SJCRH30 (cell line): Measurements from ENCODE around the gene DALRD3. TPM values are rescaled to one million over a fixed set of nuclear protein-coding genes. Genes with fewer than 3 reads are reported as not detected.

Source experiments
- DNase-seq, 2 experiments: peaks; one replicate each; pipeline ENCODE4 v3.0.0-alpha.2; 2015 to 2020
- H3K27ac ChIP-seq: fragments of 250-450 bp; sonication (Bioruptor Pico); 2 replicates; pipeline ENCODE4 v1.5.1; 2020; ENCODE audit warnings: mild to moderate bottlenecking, moderate library complexity
- H3K27me3 ChIP-seq: fragments of 250-450 bp; sonication (Bioruptor Pico); 2 replicates; pipeline ENCODE4 v1.5.1; 2020; ENCODE audit warnings: mild to moderate bottlenecking, moderate library complexity
- H3K36me3 ChIP-seq: fragments of 250-450 bp; sonication (Bioruptor Pico); 2 replicates; pipeline ENCODE4 v1.5.1; 2020; ENCODE audit warnings: mild to moderate bottlenecking, moderate library complexity
- H3K4me1 ChIP-seq: fragments of 250-450 bp; sonication (Bioruptor Pico); 2 replicates; pipeline ENCODE4 v1.5.1; 2020; ENCODE audit warnings: mild to moderate bottlenecking, moderate library complexity
- H3K4me3 ChIP-seq: fragments of 250-450 bp; sonication (Bioruptor Pico); 2 replicates; pipeline ENCODE4 v1.5.1; 2020; ENCODE audit warnings: mild to moderate bottlenecking, moderate library complexity
- H3K9me3 ChIP-seq: fragments of 250-450 bp; sonication (Bioruptor Pico); replicated peaks from 2 replicates; pipeline ENCODE4 v1.5.1; 2020; ENCODE audit warnings: mild to moderate bottlenecking, moderate library complexity
- total RNA-seq: library from RNA; depleted of rRNA; stranded (reverse); fragments of >200 nt; shearing (Covaris generic); gene quantifications from 2 replicates; pipeline ENCODE4 v1.2.3, GENCODE V29; 2014; rRNA removed

The DALRD3 gene, protein sequence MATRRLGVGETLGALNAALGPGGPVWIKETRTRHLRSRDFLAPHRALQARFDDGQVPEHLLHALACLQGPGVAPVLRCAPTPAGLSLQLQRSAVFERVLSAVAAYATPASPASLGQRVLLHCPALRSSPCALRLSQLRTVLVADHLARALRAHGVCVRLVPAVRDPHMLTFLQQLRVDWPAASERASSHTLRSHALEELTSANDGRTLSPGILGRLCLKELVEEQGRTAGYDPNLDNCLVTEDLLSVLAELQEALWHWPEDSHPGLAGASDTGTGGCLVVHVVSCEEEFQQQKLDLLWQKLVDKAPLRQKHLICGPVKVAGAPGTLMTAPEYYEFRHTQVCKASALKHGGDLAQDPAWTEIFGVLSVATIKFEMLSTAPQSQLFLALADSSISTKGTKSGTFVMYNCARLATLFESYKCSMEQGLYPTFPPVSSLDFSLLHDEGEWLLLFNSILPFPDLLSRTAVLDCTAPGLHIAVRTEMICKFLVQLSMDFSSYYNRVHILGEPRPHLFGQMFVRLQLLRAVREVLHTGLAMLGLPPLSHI
- total RNA-seq, result 6.9 and 7.6 TPM in 2 replicates

DNA sequence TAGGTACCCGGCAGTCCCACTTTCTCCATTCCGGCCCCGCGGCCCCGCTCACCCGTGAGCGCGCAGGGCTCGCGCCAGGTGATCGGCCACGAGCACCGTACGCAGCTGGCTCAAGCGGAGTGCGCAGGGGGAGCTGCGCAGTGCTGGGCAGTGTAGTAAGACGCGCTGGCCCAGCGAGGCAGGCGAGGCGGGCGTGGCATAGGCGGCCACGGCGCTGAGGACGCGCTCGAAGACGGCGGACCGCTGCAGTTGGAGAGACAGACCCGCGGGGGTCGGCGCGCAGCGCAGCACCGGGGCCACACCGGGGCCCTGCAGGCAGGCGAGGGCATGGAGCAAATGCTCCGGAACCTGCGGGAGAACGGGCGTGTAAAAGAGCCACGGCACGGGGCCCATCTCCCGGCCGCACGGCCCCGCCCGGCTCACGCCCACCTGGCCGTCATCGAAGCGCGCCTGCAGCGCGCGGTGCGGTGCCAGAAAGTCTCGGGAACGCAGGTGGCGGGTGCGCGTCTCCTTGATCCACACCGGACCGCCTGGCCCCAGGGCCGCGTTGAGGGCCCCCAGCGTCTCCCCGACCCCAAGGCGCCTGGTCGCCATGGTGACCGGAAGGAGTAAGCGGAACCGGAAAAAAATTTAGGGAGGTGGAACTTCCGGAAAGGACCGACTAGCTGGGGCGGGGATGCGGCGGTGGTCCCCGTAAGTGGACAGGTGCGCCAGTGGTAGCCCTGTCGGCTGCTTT is at the start of gene DALRD3:
TSS of gene DALRD3 (minus strand) at position 610 of the 736 bp plus-strand sequence. CDS start at position 594, 16 bp downstream.
- H3K27ac ChIP-seq, result no peak within 1 kb of the TSS
- H3K4me3 ChIP-seq, result peak within 1 kb of the TSS; percentile 92
- peaks cover 5% of the 10 kb centered on the region; the same call in 1 of the 2 replicates for H3K4me1 ChIP-seq
- no peaks in the 10 kb centered on the region for H3K27me3 ChIP-seq
- DNase-seq, result peak; percentile 58 to 64
- peaks cover 23% of the 10 kb centered on the region for H3K36me3 ChIP-seq
- H3K9me3 ChIP-seq, result no peaks in the 10 kb centered on the region

DNA sequence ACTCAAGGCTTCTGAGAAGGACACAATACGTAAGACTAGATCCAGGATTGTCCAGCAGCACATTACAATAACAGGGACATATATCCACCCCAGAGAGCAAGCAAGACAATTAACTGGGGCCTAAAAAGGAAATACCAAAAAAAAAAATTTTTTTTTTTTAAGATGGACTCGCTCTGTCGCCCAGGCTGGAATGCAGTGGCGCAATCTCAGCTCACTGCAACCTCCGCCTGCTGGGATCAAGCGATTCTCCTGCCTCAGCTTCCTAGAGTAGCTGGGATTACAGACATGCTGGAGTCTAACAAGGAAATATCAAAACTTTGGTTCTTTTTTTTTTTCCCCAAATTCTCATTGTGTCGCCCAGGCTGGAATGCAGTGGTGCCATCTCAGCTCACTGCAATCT is 39.6 kb upstream of the DALRD3 start:
- DNase-seq, result no peak
- no peak overlapping the region for H3K4me3 ChIP-seq
- H3K4me1 ChIP-seq, result no peaks in the 10 kb centered on the region
- no peaks in the 10 kb centered on the region for H3K27me3 ChIP-seq
- no peak overlapping the region for H3K27ac ChIP-seq
- peaks cover 59% of the 10 kb centered on the region for H3K36me3 ChIP-seq
- H3K9me3 ChIP-seq, result no peaks in the 10 kb centered on the region

DNA sequence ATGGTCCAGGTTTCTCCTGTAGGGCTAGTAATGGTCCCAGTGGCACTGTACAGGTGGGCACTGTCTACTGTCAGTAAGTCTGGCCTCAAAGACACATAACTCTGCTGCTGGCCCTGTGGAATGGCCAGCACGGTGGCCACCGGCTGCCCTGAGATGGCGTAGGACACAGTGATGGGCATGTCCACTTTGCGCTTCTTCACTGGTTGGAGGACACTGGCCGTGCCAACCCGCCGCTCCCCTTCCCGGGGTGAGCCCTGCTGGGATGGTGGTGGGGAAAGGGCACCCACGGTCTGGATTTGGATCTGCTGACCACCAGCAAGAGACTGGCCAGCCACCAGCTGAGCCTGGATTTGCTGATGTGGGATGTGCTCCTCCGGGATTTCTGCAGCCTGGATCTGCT is 38.9 kb upstream of the DALRD3 start:
- Histone ChIP-seq H3K4me1 (no peaks in the 10 kb centered on the region), H3K27me3 (no peaks in the 10 kb centered on the region), H3K9me3 (no peaks in the 10 kb centered on the region), H3K27ac (no peak overlapping the region), H3K4me3 (no peak overlapping the region), H3K36me3 (peaks cover 59% of the 10 kb centered on the region)
- no peak for DNase-seq

DNA sequence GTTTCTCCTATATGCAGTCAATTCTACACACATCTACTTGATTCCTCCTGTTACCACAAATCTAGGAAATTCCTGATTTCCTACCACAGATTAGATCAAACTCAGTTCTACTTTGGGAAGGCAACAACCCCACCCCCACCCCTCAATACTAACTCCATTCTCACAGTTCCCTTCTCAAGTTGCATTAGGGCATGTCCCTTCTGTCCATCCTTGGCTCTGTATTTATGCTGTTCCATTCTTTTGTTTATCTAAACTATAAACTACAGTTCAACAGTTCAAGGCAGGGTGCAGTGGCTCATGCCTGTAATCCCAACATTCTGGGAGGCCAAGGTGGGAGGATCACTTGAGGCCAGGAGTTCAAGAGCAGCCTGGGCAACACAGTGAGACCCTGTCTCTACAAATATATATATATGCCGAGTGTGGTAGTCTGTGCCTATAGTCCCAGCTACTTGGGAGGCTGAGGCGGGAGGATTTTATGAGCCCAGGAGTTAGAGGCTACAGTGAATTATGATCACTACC is 36.0 kb upstream of the DALRD3 start:
- H3K27ac ChIP-seq, result no peak overlapping the region
- H3K9me3 ChIP-seq, result no peaks in the 10 kb centered on the region
- no peak for DNase-seq
- H3K27me3 ChIP-seq, result no peaks in the 10 kb centered on the region
- no peak overlapping the region for H3K4me3 ChIP-seq
- no peaks in the 10 kb centered on the region for H3K4me1 ChIP-seq
- peaks cover 51% of the 10 kb centered on the region for H3K36me3 ChIP-seq

DNA sequence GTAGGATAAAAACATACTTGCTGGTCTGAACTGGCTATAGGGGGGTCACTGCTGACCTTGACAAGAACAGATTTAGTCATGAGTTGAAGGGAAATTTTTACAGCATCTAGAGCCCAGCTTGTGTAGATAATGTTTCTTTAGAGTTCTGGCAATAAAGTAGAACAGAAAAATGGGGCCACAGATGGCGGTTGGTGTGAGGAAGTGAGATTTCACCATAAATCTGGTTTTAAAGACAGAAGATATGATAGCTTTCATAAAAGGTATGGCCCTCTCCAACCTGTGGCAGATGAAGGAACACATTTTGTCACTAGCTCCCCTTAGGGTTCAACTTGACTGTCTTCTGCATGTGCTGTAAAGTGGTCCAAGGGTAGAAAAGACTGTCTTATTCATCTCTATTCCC is 35.2 kb upstream of the DALRD3 start:
- no peak for DNase-seq
- peaks cover 51% of the 10 kb centered on the region for H3K36me3 ChIP-seq
- H3K4me1 ChIP-seq, result no peaks in the 10 kb centered on the region
- no peaks in the 10 kb centered on the region for H3K27me3 ChIP-seq
- no peak overlapping the region for H3K4me3 ChIP-seq
- H3K9me3 ChIP-seq, result no peaks in the 10 kb centered on the region
- H3K27ac ChIP-seq, result no peak overlapping the region

DNA sequence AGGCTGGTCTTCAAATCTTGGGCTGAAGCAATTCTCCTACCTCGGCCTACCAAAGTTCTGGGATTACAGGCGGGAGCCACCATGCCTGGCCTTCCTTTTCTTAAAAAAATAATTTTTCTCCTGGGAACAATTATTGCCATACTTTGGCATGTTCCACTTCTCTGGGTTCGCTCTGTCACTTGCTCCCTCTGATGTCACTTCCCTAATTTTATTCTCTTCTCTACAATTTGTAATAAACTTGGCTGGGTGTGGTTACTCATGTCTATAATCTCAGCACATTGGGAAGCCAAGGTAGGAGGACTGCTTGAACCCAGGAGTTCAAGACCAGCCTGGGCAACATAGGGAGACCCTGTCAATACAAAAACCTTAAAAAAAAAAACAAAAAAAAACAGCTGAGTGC is 16.9 kb upstream of the DALRD3 start:
- no peaks in the 10 kb centered on the region for H3K4me1 ChIP-seq
- no peak overlapping the region for H3K4me3 ChIP-seq
- DNase-seq, result no peak
- H3K36me3 ChIP-seq, result peaks cover 45% of the 10 kb centered on the region
- no peak overlapping the region for H3K27ac ChIP-seq
- H3K9me3 ChIP-seq, result no peaks in the 10 kb centered on the region
- H3K27me3 ChIP-seq, result no peaks in the 10 kb centered on the region

DNA sequence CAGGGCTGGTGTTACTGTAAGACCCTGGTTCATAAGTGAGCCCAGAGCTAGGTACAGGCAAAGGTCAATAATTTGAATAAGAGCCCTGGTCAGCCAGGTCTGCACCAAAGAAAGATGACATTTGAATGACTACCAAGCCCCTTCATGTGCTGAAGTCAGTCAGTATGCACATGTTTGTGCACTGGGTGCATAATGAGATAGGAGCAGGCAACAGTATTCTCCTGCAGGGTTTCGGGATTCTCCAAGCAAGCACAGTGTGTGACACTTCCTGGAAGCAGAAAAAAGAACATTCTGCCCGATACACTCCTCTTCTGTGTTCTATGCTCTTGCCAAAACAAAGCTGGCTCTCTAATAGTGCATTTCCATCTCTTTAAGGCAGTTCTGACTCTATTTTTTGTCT is 16.3 kb upstream of the DALRD3 start:
- DNase-seq, result no peak
- Histone ChIP-seq H3K36me3 (peaks cover 41% of the 10 kb centered on the region), H3K4me1 (no peaks in the 10 kb centered on the region), H3K27ac (no peak overlapping the region), H3K9me3 (no peaks in the 10 kb centered on the region), H3K4me3 (no peak overlapping the region), H3K27me3 (no peaks in the 10 kb centered on the region)

DNA sequence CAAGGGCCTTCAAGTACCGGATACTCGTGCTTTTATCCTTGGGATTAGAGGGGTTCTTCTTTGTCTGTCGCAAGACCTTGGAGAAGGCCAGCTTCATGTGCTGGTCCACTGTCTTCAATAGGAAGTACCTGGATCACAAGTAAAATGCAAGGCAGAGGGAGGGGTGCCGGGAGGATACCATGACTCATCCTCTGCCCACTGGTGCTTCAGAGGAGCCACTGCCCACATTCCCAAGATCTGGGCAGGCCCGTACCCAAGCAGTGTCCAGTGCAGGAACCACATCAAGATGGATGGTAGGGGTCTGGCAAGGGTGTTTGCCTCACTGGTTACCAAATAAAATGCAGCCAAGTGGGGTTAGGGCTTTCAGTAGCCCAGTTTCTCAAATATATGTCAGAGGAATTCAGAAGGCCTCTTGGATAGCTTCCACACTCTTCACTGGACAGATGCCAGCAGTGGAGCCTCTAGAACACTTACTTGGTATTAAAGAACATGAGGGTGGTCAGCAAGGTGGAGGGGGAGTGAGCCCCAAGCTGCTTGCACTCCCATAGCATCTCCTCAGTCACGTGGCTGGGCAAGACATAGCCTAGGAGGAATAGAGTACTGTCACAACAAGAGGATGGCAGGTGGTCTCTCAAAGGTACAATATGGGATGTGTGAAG is 14.4 kb upstream of the DALRD3 start:
- no peaks in the 10 kb centered on the region for H3K27me3 ChIP-seq
- H3K9me3 ChIP-seq, result no peaks in the 10 kb centered on the region
- H3K36me3 ChIP-seq, result peaks cover 35% of the 10 kb centered on the region
- H3K4me1 ChIP-seq, result peaks cover 6% of the 10 kb centered on the region
- no peak for DNase-seq
- no peak overlapping the region for H3K27ac ChIP-seq
- no peak overlapping the region for H3K4me3 ChIP-seq

DNA sequence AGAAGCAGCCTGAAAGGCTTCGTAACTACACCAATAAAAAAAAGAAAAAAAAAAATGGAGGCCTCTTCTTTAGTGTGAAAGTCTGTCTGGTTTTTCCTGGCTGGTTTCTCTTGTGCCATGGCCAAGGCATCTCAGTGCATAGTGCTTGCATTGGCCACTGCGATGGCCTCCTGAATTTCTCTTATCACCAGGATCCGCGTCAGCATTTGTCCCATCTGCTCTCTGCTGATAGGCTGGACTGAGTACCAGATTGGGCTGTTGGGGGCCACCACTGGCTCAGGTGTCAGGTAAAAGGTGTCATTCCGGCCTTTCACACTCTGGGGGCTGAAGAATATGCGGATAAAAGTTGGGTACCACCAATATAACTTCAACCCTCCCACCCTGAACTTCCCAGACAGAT is 11.9 kb upstream of the DALRD3 start:
- Histone ChIP-seq H3K4me3 (no peak overlapping the region), H3K27ac (no peak overlapping the region), H3K27me3 (no peaks in the 10 kb centered on the region), H3K4me1 (peaks cover 6% of the 10 kb centered on the region), H3K9me3 (no peaks in the 10 kb centered on the region), H3K36me3 (peaks cover 56% of the 10 kb centered on the region)
- DNase-seq, result no peak

DNA sequence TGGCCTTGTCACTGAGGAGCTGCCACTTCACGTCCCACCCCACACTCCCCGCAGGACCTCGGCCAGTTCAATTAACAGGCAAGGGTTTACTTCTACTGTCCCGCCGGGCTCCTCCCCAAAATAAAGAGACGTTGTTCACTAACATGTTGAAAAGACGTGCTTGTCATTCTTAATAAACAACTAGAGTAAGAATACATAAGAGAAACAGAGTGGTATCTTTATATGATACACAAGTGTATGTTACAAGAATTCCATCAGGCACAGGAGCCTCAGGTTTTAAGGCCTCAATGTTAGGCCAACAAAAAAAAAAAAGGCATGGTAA is 11.1 kb upstream of the DALRD3 start:
- peak overlapping the region; percentile 66 for H3K4me3 ChIP-seq
- no peaks in the 10 kb centered on the region for H3K9me3 ChIP-seq
- peaks cover 6% of the 10 kb centered on the region for H3K4me1 ChIP-seq
- DNase-seq, result no peak
- H3K36me3 ChIP-seq, result peaks cover 56% of the 10 kb centered on the region
- no peak overlapping the region for H3K27ac ChIP-seq
- H3K27me3 ChIP-seq, result no peaks in the 10 kb centered on the region

DNA sequence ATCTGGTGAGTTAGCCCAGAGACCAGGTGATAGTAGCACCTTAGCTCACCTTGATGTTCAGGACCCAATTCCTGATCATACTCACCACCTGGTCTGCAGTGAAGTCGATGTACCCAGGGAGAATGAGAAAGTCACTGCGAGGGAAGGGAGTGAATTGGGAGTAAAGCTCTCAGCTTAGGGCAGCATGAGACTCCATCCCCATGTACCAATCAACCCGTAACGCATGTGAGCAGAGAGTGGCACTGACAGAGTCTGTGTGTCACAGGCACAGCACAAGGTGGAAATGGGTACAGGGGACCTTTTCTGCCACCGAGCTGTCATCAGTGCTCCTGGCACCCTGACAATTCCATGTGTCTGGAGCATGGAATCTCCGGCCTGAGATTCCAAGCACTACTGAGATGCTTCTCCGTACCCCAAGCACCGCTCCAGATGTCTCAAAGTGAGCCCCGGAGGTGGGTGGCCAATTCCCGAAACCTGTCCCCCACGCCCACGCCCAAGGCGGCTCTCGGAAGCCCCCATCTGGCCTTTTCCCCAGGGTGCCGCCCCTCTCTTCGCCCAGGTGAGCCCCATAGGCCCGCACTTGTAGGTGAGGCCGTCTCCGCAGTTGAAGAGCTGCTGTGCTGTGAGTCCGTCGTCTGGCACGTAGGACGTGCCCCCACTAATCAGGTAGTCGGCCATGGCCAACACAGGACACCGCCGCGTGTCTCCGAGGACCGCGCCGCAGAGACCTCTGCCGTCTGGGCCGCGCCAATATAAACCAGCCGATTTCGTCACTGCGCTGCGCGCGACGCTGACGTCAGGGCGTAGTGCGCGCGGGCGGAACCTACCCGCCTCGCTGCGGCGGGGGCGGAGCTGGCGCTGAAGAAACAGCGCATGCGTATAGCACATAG is 10.5 kb upstream of the DALRD3 start, which contains the start of gene IMPDH2:
TSS of gene IMPDH2 (minus strand) at position 726 of the 890 bp plus-strand sequence. CDS start at position 678, 48 bp downstream.
- H3K9me3 ChIP-seq, result no peaks in the 10 kb centered on the region
- H3K4me1 ChIP-seq, result peaks cover 6% of the 10 kb centered on the region
- no peaks in the 10 kb centered on the region for H3K27me3 ChIP-seq
- peak within 1 kb of the TSS; percentile 66 for H3K4me3 ChIP-seq
- peaks cover 53% of the 10 kb centered on the region for H3K36me3 ChIP-seq
- DNase-seq, result peak; percentile 87 to 92
- H3K27ac ChIP-seq, result peak within 1 kb of the TSS; percentile 60

DNA sequence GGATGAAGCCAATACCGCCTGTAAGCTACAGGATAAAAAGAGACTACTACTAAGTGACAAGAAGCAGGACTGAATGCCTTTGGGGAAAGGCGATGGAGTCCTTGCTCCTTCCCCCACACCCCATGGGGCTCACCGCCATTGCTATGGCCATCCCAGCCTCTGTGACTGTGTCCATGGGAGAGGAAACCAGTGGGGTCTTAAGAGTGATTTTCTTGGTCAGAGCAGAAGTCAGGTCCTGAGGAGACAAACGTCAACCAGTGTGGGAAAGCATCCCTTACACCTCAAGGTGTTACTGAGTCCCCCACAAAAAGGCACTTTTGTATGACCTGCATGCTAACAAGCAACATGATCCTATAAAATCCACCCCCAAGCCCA is 9.9 kb upstream of the DALRD3 start:
- no peaks in the 10 kb centered on the region for H3K9me3 ChIP-seq
- no peak for DNase-seq
- H3K36me3 ChIP-seq, result peaks cover 53% of the 10 kb centered on the region
- H3K27me3 ChIP-seq, result no peaks in the 10 kb centered on the region
- H3K4me3 ChIP-seq, result peak overlapping the region; percentile 66
- H3K27ac ChIP-seq, result no peak overlapping the region; the same call in 1 of the 2 replicates
- peaks cover 6% of the 10 kb centered on the region for H3K4me1 ChIP-seq

DNA sequence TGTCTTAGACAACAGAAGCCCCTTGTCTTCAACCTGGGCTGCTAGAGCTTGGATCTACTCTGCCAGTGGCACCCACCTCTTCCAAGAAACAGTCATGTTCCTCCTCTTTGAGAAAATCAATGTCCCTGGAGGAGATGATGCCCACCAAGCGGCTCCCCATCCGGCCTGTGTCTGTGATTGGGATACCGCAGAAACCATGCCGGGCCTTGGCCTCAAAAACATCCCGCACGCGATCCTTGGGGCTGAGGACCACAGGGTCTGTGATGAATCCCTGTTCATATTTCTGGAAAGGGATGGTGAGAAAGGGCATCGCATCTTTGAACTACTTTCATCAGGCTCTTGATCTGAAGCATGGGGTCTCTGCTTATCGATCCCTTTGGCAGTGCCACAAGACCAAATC is 9.3 kb upstream of the DALRD3 start:
- Histone ChIP-seq H3K4me1 (peaks cover 8% of the 10 kb centered on the region), H3K36me3 (peaks cover 51% of the 10 kb centered on the region), H3K9me3 (no peaks in the 10 kb centered on the region), H3K4me3 (no peak overlapping the region), H3K27ac (no peak overlapping the region), H3K27me3 (no peaks in the 10 kb centered on the region)
- DNase-seq, result no peak

DNA sequence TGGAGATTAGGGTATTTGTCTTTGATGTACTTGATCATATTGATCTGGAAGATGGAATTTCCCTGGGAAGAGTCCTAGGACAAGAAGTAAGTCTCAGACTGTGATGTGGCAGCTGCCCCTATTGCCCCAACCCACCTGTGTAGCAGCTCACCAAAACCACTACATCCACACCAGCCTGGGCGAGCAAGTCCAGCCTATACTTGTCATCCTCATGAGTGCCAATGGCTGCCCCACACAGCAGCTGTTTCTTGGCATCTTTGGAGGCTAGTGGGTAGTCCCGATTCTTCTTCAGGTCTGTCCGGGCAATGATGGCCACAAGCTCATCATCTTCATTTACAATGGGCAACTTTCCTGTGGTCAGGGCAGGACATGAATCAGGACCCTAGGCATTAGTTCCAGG is 8.2 kb upstream of the DALRD3 start:
- Histone ChIP-seq H3K27me3 (no peaks in the 10 kb centered on the region), H3K4me1 (peaks cover 8% of the 10 kb centered on the region), H3K9me3 (no peaks in the 10 kb centered on the region), H3K27ac (no peak overlapping the region), H3K36me3 (peaks cover 41% of the 10 kb centered on the region), H3K4me3 (no peak overlapping the region)
- DNase-seq, result no peak
